Osteocyte (in vitro differentiated cells): Measurements from ENCODE around the gene PCDHGA5. TPM values are rescaled to one million over a fixed set of nuclear protein-coding genes. Genes with fewer than 3 reads are reported as not detected.
A peak's percentile ranks its signal among the peaks of the same experiment; 100 is the strongest.

ENCODE experiments used
- DNase-seq: peaks from one replicate; pipeline ENCODE4 v3.0.0; 2021; ENCODE audit warnings: mixed read lengths; ENCODE audit not compliant: unreplicated experiment; ENCODE audit errors: extremely low spot score
- H3K27ac Mint-ChIP-seq: one replicate; pipeline ENCODE4 v1.8.0; 2021; ENCODE audit warnings: mild to moderate bottlenecking, mixed read lengths; ENCODE audit not compliant: unreplicated experiment
- H3K27me3 Mint-ChIP-seq: one replicate; pipeline ENCODE4 v1.8.0; 2021; ENCODE audit warnings: mixed read lengths; ENCODE audit not compliant: unreplicated experiment
- H3K36me3 Mint-ChIP-seq: one replicate; pipeline ENCODE4 v1.8.0; 2021; ENCODE audit warnings: mixed read lengths; ENCODE audit not compliant: unreplicated experiment
- H3K4me1 Mint-ChIP-seq: one replicate; pipeline ENCODE4 v1.8.0; 2021; ENCODE audit warnings: mixed read lengths; ENCODE audit not compliant: unreplicated experiment
- H3K4me3 Mint-ChIP-seq: one replicate; pipeline ENCODE4 v1.8.0; 2021; ENCODE audit warnings: mild to moderate bottlenecking, moderate library complexity, mixed read lengths; ENCODE audit not compliant: unreplicated experiment
- H3K9me3 Mint-ChIP-seq: one replicate; pipeline ENCODE4 v1.8.0; 2021; ENCODE audit warnings: mixed read lengths; ENCODE audit not compliant: unreplicated experiment
- CTCF ChIP-seq: fragments of 200-600 bp; sonication (generic); IDR thresholded peaks from 2 replicates; pipeline ENCODE4 v1.5.0; 2021; ENCODE audit warnings: antibody characterized with exemption, mild to moderate bottlenecking, moderate library complexity
- total RNA-seq: library from RNA; stranded (reverse); gene quantifications from 2 replicates; pipeline ENCODE4 v1.2.1, GENCODE V29; 2021

PCDHGA5 gene
- total RNA-seq, 1 donor from 2014 or later: 0.13 TPM

GRCh38 chr5:141362719-141363118, 1.2 kb upstream of the PCDHGA5 start:
- no peaks in the 10 kb centered on the region for H3K36me3 Mint-ChIP-seq
- no peak for TF ChIP-seq CTCF
- no peaks in the 10 kb centered on the region for H3K4me1 Mint-ChIP-seq
- peaks cover 35% of the 10 kb centered on the region for H3K9me3 Mint-ChIP-seq
- no peak overlapping the region for H3K4me3 Mint-ChIP-seq
- DNase-seq: no peak
- no peak overlapping the region for H3K27ac Mint-ChIP-seq
- no peaks in the 10 kb centered on the region for H3K27me3 Mint-ChIP-seq

GRCh38 chr5:141366016-141366896, 2.3 kb downstream of the PCDHGA5 start:
- no peak overlapping the region for H3K27ac Mint-ChIP-seq
- no peak overlapping the region for H3K4me3 Mint-ChIP-seq
- TF ChIP-seq CTCF: no peak
- no peaks in the 10 kb centered on the region for H3K27me3 Mint-ChIP-seq
- no peak for DNase-seq
- H3K9me3 Mint-ChIP-seq: peaks cover 17% of the 10 kb centered on the region
- H3K4me1 Mint-ChIP-seq: no peaks in the 10 kb centered on the region
- H3K36me3 Mint-ChIP-seq: no peaks in the 10 kb centered on the region

DNA sequence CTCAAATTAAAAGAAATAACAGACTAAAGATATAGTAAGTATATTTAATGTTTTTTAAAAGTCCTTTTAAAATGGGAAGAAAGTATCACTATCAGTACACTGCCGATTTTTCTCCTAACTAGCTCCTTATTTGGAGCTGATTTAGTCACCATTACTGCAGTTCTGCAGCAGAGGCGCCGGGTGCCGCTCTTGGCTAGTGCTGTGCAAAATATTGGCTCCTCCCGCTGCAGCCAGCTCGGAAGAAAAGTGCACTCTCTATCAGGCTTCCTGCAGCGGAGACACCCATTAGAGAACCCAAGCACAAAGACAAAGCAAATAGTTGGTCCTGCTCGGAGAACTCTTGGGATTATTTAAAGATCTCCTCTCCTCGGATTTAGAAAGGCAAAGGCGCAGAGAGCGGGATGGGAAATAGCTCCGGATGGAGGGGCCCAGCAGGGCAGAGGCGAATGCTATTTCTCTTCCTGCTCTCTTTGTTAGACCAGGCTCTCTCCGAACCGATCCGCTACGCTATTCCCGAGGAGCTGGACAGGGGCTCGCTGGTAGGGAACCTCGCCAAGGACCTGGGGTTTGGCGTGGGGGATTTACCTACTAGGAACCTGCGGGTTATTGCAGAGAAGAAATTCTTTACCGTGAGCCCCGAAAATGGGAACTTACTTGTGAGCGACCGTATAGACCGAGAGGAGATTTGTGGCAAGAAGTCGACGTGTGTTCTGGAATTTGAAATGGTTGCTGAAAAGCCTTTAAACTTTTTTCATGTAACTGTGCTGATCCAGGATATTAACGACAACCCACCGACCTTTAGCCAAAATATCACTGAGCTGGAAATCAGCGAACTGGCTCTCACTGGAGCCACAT, 6.3 kb downstream of the PCDHGA5 start, which contains the start of gene PCDHGB3:
PCDHGB3 (plus strand) TSS at position 249 of the 855 bp plus-strand sequence; CDS start at position 402, 153 bp downstream.
- no peak within 1 kb of the TSS for H3K4me3 Mint-ChIP-seq
- peaks cover 18% of the 10 kb centered on the region for H3K9me3 Mint-ChIP-seq
- no peak for DNase-seq
- H3K36me3 Mint-ChIP-seq: no peaks in the 10 kb centered on the region
- H3K4me1 Mint-ChIP-seq: no peaks in the 10 kb centered on the region
- no peak within 1 kb of the TSS for H3K27ac Mint-ChIP-seq
- TF ChIP-seq CTCF: no peak
- no peaks in the 10 kb centered on the region for H3K27me3 Mint-ChIP-seq

- H3K9me3 Mint-ChIP-seq: peaks cover 18% of the 10 kb centered on the region
- TF ChIP-seq CTCF: no peak
These were observed 7.9 kb downstream of the PCDHGA5 start for GRCh38 chr5:141371572-141372475.

More at GRCh38 chr5:141371572-141372475, 7.9 kb downstream of the PCDHGA5 start:
- H3K27ac Mint-ChIP-seq: no peak overlapping the region
- no peak overlapping the region for H3K4me3 Mint-ChIP-seq
- no peaks in the 10 kb centered on the region for H3K36me3 Mint-ChIP-seq
- DNase-seq: peak; percentile 84
- H3K4me1 Mint-ChIP-seq: no peaks in the 10 kb centered on the region
- no peaks in the 10 kb centered on the region for H3K27me3 Mint-ChIP-seq
